ENCODE measurements around the gene PLSCR4.

PLSCR4 gene

GRCh38 chr3:146195030-146195429 lies 55.9 kb downstream of the PLSCR4 start:
- DNase-seq (ENCODE audit: low read depth in 2 of 2): no peak

DNA sequence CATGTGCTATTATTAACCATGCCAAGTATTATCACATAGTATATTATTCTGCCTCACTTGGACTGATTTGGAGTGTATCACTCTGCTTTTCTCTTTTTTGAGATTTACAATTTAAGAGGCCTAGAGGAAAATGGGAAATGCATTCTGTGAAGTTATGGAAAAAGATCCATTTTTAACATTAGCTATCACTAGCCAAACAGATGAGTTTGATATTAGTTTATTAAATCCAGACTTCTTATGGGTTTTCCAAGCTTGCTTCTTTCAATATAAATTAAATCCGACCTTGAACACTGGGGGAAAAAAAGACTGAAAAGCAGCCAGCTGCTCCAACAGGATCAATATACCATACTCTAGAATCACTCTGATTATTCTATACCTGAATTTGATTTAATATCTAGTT lies 59.9 kb downstream of the PLSCR4 start:
- DNase-seq (ENCODE audit: low read depth in 2 of 2): no peak

GRCh38 chr3:146189519-146190173 lies 61.3 kb downstream of the PLSCR4 start:
- no peak for DNase-seq (ENCODE audit: low read depth in 2 of 2)

- no peak for DNase-seq (ENCODE audit: low read depth in 2 of 2)
Measured at GRCh38 chr3:146187334-146187950, 63.5 kb downstream of the PLSCR4 start.

- no peak for DNase-seq (ENCODE audit: low read depth in 2 of 2)
Measured at GRCh38 chr3:146184241-146185015, 66.5 kb downstream of the PLSCR4 start.

DNA sequence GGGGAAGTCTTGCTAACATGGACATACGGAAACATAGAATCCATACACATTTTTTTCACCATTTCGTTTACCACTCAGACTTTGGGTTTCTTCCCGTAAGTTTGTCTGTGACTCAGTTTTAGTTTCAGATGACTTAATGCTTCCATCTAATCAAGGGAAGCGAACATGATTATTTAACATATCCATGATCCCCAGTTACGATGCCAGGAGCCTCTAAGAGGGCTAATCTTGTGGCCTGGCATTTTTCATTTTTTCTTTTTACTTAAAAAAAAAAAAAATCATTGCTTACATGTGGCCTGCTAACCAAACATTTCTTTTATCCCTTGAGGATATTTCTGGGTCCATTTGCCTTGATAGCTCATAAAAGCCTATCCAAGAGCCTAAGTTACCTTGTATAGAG lies 69.7 kb downstream of the PLSCR4 start:
- DNase-seq (ENCODE audit: low read depth in 2 of 2): no peak

DNA sequence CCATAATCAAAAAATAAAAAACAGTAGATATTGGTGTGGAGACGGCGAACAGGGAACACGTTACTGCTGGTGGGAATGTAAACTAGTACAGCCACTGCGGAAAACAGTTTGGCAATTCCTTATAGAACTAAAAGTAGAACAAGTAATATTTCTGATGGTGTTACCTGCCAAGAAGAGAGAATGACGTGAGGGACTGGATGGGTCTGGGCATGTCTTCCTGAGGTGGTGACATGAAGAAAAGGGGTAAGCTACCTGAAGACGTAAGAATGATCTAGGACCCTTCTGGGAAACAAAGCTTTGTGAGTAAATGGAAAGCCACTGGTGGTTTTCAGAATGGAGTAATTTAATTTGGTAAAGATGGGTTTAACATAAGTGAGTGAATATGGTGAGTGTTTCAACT lies 70.5 kb downstream of the PLSCR4 start:
- DNase-seq (ENCODE audit: low read depth in 2 of 2): no peak

DNA sequence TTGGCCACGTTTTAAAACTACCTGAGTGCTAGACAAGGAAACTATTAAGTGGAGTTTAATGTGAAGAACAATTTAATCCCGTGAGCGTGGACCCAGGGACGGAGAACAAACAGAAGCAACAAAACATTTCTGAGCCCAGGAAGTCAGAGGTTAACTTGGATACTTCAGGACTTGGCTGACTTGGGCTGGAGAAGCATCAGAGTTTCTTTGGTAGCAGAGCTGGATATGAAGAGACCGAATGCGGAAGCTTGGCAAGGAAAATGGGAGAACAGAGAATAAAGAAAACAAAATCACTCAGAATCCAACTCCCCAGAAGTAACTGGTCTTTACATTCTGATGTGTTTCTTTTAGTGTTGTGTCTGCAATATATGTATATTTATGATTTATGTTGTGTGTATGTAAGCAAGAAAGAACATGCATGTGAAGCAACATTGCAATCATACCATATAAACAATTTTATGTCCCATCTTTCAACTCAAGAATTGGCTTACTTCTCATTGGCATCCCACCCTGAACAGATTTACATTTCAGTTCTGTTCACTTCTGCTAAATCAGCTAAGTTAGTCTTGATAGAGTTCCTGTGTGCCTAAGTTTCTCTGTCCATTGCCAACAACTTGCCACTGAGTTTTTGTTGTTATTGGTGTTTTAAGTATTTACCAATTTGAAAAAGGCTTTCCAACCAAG lies 72.8 kb downstream of the PLSCR4 start:
- DNase-seq (ENCODE audit: low read depth in 2 of 2): no peak

GRCh38 chr3:146177519-146177918 lies 73.4 kb downstream of the PLSCR4 start:
- no peak for DNase-seq (ENCODE audit: low read depth in 2 of 2)

- no peak for DNase-seq (ENCODE audit: low read depth in 2 of 2)
Measured at GRCh38 chr3:146177072-146177471, 73.8 kb downstream of the PLSCR4 start.

DNA sequence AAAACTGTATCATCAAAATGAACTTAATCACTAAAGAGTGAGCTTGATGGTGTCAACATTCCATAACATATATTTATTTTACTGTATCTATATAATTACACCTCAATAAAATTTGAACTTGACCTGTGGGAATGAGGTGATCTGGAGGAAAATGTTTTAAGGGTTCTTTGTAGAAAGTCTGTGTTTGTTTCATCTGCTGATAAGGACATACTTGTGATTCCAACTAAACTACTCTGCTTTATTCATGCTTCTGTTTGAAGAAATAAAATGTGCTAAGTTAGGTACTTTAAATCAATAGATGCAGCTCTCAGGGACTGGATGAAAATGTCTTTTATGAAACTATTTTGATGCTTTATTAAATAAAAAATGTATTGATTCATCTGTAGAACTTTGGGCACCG lies 78.3 kb downstream of the PLSCR4 start:
- no peak for DNase-seq (ENCODE audit: low read depth in 2 of 2)

DNA sequence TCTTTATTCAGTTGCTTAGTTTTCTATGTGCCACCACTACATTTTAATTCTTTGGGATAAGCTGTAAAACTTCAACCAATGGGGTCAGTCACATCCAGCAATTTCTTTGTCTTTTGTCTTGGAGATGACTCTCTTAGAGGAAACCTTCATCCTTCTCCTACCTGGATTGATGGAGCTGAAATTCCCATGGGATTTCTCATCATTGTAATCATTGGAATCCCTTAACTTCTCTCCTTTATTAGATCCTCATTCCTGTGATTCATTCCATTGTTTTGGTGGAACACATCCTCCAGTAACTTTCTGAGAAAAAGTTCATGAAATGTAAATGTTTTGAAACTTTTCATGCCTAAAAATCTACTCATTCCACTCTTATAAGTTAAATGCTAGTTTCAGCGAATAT lies 80.3 kb downstream of the PLSCR4 start:
- DNase-seq (ENCODE audit: low read depth in 2 of 2): no peak

DNA sequence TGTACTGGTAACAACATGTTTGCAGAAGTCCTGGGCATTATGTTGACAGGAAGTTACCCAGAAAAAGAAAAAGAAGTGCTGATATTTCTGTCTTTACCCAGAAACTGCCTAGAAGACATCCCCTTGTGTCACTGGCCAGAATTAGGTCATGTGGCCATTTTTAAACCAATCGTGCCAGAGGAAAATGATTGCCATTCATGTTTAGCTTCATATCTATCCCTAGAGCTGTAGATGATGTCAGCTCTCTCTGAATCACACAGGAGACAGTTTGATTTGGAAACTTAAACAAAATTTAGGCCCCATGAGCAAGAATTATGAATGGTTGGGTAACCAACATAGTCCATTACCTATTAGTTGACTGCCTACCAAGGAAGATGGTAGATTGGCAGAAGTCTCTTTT lies 81.0 kb downstream of the PLSCR4 start:
- DNase-seq (ENCODE audit: low read depth in 2 of 2): no peak

DNA sequence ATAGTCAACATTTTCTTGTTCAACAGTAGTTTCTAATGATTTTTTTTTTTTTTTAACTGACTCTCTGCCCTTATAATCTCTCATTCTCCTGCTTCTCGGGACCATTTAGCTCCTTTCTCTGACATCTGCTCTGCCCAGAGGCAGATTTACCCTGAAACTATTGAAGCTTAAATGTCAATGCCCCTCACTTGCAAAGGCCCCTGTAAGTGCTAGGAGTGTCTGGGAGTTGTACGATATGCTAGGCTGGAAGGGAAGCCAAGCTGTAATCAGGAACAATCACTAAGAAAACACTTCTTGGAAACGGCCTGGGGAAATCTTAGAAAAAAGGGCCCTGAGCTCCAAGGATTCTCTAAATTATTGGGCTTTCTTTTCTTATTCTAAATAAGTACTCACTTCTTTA lies 84.1 kb downstream of the PLSCR4 start:
- DNase-seq (ENCODE audit: low read depth in 2 of 2): no peak

- DNase-seq (ENCODE audit: low read depth in 2 of 2): no peak
Measured at GRCh38 chr3:146166415-146166821, 84.5 kb downstream of the PLSCR4 start.

GRCh38 chr3:146165877-146166276 lies 85.0 kb downstream of the PLSCR4 start:
- no peak for DNase-seq (ENCODE audit: low read depth in 2 of 2)

DNA sequence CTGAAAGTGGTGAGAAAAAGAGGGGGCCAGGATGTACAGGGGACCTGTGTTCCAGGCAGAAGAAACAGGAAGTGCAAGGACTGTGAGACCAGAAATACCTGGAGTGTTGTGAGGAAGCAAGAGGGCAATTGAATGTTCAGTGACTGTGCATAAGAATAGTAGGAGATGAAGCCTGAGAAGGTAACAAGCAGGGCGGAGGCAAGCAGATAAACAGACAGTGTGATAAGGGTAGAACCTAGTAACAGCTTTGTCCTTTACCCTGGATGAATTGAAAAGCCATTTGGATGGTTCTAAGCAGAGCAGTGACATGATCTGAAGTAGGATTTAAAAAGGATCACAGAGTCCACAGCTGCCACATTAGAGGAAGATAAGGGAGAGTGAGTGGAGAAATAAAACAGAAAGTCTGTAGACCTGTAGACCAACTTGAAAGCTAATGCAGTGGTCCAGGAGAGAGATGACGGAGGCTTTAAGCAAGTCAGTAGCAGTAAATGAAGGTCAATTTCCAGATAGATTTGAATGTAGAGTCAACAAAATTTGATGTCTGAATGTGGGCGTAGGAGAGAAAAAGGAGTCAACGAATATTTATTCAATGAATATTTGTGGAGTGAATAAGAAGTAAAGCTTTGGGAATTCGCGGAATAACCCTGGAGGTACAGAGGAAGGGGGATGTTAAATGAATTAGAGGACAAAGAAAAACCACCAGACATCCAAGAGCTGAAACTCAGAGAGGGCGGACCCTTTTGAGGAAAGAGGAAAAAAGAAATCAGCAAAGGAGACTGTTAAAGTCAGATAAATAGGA lies 85.7 kb downstream of the PLSCR4 start:
- DNase-seq (ENCODE audit: low read depth in 2 of 2): no peak

- DNase-seq (ENCODE audit: low read depth in 2 of 2): no peak
Measured at GRCh38 chr3:146164506-146164905, 86.4 kb downstream of the PLSCR4 start.

- DNase-seq (ENCODE audit: low read depth in 2 of 2): no peak
Measured at GRCh38 chr3:146164071-146164470, 86.8 kb downstream of the PLSCR4 start.

DNA sequence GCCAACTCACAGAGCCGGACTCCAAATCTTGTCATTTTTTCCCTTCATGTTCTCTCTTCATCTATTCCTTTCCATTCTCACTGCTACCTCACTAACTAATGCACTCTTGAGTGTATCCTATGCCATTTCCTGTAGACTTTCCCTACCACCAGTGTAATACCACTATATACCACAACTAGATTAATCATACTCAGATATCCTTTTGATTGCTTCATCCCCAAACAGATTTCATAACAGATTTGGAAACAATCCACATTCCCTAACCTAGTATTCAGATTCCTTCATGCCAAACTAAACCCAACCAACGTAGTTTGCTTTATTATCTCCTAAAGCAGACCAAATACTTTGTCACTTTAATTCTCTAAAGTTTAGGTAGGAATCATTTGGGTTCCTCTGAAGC lies 87.3 kb downstream of the PLSCR4 start:
- DNase-seq (ENCODE audit: low read depth in 2 of 2): no peak

DNA sequence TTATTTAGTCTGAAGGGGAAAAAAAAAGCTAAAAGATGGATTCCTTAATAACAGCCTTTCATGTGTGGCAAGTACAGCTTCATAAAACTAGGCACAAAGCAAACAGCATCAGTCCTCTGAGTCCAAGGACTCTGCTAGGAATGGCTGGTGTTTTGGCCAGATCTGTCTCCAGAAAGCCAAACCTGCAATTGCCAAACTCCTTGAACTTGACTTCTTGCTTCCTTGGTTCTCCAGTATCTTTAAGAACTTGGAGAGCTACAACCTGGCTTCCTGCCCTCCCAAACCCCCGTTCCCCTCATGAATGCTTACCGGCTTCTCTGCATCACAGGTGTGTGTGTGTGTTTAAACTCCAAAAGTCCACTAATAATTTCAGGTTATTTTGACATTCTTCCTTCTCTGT lies 88.3 kb downstream of the PLSCR4 start:
- DNase-seq (ENCODE audit: low read depth in 2 of 2): no peak

DNA sequence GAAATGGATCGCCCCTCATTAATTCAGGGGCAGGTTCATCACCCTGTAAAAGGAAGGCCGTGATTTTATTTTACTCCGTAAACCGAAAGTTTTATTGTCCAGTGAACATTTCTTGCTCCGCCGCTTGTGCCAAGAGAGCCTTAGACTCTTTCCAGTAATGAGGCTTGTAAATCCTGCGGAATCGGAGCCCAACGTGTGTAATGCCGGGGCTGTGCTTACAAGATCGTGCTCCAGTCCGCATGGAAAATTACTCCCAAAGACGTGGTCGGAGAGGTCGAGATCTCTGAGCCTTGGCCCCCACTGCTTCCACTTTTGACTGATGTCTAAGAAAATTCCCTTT lies 89.3 kb downstream of the PLSCR4 start:
- no peak for DNase-seq (ENCODE audit: low read depth in 2 of 2)
